ENCODE measurements around the gene OTX1. TPM values are rescaled to one million over a fixed set of nuclear protein-coding genes. Genes with fewer than 3 reads are reported as not detected.

Gene OTX1
- polyA plus RNA-seq, 1 experiment = not detected

DNA sequence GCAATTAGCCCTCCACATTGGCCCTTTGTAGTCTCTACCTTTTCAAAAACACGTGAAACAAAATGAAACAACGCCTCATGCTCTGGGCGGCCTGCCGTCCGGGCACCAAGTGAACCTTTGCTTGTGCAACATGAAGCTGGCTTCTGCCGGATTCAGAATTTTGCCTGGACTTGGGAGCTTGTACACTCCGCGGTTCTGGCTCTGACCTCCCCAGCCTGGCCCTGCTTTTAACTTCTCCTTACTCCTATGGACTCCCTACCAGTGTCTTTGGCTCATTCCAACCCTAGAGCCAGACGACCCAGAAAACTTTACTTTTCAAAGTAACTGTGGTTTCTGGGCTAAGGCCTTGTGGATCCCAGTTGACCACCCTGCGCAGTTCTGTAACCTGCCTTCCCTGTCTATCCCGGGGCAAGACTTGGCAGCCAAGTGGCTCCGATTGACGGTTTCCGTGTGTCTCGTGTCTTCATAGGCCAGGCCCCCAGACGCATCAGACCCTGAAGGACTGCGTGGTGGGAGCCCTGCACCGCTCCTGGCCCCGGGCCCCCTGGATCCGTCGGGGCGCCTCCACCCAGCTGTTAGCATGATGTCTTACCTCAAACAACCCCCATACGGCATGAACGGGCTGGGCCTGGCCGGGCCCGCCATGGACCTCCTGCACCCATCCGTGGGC is 1.9 kb downstream of the OTX1 start:
- CTCF ChIA-PET = no interaction called here
- POLR2A ChIA-PET = no interaction called here
- peaks cover 95% of the 10 kb centered on the region for H3K27me3 ChIP-seq (ENCODE audit: control insufficient read depth, insufficient read depth, low read length)
- no peak for DNase-seq (ENCODE audit: low read depth, low spot score)
- H3K27ac ChIP-seq (ENCODE audit: low read depth, low read length) = no peak overlapping the region
- peaks cover 56% of the 10 kb centered on the region for H3K9me3 ChIP-seq (ENCODE audit: control insufficient read depth, insufficient read depth, low read length)
- TF ChIP-seq, protein P1, sequence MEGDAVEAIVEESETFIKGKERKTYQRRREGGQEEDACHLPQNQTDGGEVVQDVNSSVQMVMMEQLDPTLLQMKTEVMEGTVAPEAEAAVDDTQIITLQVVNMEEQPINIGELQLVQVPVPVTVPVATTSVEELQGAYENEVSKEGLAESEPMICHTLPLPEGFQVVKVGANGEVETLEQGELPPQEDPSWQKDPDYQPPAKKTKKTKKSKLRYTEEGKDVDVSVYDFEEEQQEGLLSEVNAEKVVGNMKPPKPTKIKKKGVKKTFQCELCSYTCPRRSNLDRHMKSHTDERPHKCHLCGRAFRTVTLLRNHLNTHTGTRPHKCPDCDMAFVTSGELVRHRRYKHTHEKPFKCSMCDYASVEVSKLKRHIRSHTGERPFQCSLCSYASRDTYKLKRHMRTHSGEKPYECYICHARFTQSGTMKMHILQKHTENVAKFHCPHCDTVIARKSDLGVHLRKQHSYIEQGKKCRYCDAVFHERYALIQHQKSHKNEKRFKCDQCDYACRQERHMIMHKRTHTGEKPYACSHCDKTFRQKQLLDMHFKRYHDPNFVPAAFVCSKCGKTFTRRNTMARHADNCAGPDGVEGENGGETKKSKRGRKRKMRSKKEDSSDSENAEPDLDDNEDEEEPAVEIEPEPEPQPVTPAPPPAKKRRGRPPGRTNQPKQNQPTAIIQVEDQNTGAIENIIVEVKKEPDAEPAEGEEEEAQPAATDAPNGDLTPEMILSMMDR (IDR thresholded peaks at IDR 0.05; ENCODE audit: low read depth, low read length) = no peak
- no peak overlapping the region for H3K4me3 ChIP-seq (ENCODE audit: low read depth, low read length)

GRCh38 chr2:63053081-63053888 is 2.7 kb downstream of the OTX1 start:
- CTCF ChIA-PET = no interaction called here
- POLR2A ChIA-PET = no interaction called here
- peaks cover 49% of the 10 kb centered on the region for H3K9me3 ChIP-seq (ENCODE audit: control insufficient read depth, insufficient read depth, low read length)
- no peak for DNase-seq (ENCODE audit: low read depth, low spot score)
- TF ChIP-seq, protein P1 (IDR thresholded peaks at IDR 0.05; ENCODE audit: low read depth, low read length) = no peak
- H3K27ac ChIP-seq (ENCODE audit: low read depth, low read length) = no peak overlapping the region
- no peak overlapping the region for H3K4me3 ChIP-seq (ENCODE audit: low read depth, low read length)
- peaks cover 95% of the 10 kb centered on the region for H3K27me3 ChIP-seq (ENCODE audit: control insufficient read depth, insufficient read depth, low read length)

DNA sequence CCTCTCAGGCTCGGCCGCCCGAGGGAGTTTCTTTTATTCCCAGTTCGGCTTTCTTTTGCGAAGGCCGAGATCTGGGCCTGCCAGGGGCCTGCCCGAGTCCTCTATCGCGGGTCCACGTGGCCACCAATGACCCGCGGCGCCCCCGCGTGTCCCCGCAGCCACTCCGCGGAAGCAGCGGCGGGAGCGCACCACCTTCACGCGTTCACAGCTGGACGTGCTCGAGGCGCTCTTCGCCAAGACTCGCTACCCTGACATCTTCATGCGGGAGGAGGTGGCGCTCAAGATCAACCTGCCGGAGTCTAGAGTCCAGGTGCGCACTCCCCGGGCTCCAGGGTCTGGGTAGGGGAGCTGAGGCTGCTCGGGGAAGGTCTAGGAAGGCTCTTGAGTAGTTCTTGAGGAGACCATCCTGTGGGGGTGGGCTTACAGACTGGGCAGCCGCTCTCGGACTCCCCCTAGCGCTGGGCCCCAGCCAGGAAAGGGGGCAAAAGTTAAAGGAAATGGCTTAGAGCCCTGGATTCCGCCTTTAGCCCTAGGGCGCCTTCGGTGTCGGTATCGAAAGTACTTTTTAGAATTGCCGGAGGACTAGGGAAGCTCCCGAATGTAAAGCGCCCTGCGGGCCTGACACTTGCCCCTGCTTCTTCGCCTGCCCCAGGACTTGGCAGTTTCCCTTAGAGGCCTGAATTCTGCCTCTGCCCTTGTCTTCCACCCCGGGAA is 3.4 kb downstream of the OTX1 start:
- ChIA-PET CTCF (interaction anchor here (0.8 to 1.5 kb wide), 3 partner anchors 13 to 597 kb away, joined by 3 to 4 read pairs (median 3); no protein-coding TSS in a partner anchor), POLR2A (no interaction called here)
- DNase-seq (ENCODE audit: low read depth, low spot score) = no peak
- H3K4me3 ChIP-seq (ENCODE audit: low read depth, low read length) = peak overlapping the region; percentile 17; the same call in 1 of the 2 replicates
- H3K27me3 ChIP-seq (ENCODE audit: control insufficient read depth, insufficient read depth, low read length) = peaks cover 95% of the 10 kb centered on the region
- peaks cover 44% of the 10 kb centered on the region for H3K9me3 ChIP-seq (ENCODE audit: control insufficient read depth, insufficient read depth, low read length)
- TF ChIP-seq, protein P1 (IDR thresholded peaks at IDR 0.05; ENCODE audit: low read depth, low read length) = peak; percentile 44
- H3K27ac ChIP-seq (ENCODE audit: low read depth, low read length) = no peak overlapping the region

DNA sequence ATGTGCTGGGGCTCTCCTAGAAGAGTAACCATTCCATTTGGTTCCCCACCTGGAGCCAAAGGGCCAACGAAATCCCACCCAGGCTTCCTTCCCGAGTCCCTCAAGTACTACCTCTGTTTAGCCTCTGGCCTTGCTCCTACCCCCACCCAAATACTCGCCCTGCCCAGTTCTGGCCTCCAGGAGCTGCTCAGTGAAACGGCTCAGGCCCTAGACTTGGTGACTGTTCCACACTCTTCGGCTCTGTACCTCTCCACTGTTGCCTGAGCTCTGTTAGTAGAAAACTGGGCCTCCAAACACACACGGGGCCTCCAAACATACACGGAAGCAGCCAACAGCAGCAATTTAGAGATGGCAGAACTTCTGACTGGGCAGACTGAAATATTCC is 4.2 kb downstream of the OTX1 start:
- Histone ChIP-seq H3K9me3 (ENCODE audit: control insufficient read depth, insufficient read depth, low read length) (peaks cover 48% of the 10 kb centered on the region), H3K27me3 (ENCODE audit: control insufficient read depth, insufficient read depth, low read length) (peaks cover 94% of the 10 kb centered on the region), H3K4me3 (ENCODE audit: low read depth, low read length) (no peak overlapping the region), H3K27ac (ENCODE audit: low read depth, low read length) (no peak overlapping the region)
- ChIA-PET CTCF (interaction anchor here (0.8 to 1.5 kb wide), 5 partner anchors 12 to 598 kb away, joined by 3 to 6 read pairs (median 3); no protein-coding TSS in a partner anchor), POLR2A (no interaction called here)
- DNase-seq (ENCODE audit: low read depth, low spot score) = no peak
- TF ChIP-seq, protein P1 (IDR thresholded peaks at IDR 0.05; ENCODE audit: low read depth, low read length) = no peak
